Brain microvascular endothelial cell (primary cell): ENCODE measurements around the gene TPRX2.

Experiments
- DNase-seq: peaks from one replicate; pipeline ENCODE4 v3.0.0-alpha.2; 2020
- H3K27ac ChIP-seq: fragments of 250-450 bp; sonication (Bioruptor Pico); 2 replicates; pipeline ENCODE4 v1.5.1; 2020; ENCODE audit warnings: mild to moderate bottlenecking, moderate library complexity
- H3K27me3 ChIP-seq: fragments of 250-450 bp; sonication (Bioruptor Pico); replicated peaks from 2 replicates; pipeline ENCODE4 v1.5.1; 2020; ENCODE audit warnings: mild to moderate bottlenecking
- H3K36me3 ChIP-seq: fragments of 250-450 bp; sonication (Bioruptor Pico); replicated peaks from 2 replicates; pipeline ENCODE4 v1.5.1; 2020; ENCODE audit warnings: mild to moderate bottlenecking
- H3K4me3 ChIP-seq: 2 replicates; pipeline ENCODE4 v1.5.1; 2011; ENCODE audit warnings: low read depth, mild to moderate bottlenecking, control low read depth, low read length, moderate library complexity
- CTCF ChIP-seq: IDR thresholded peaks from 2 replicates; pipeline ENCODE4 v1.5.1; 2011; ENCODE audit warnings: low read depth, mild to moderate bottlenecking, moderate library complexity, low read length, control low read depth, inconsistent platforms; ENCODE audit errors: missing control alignments
- in situ Hi-C: cut with HindIII; loops from 2 replicates; pipeline ENCODE4 v1.10.0; 2017; ENCODE audit warnings: low sequenced_read_pairs, low pct_ligation_motif_present

Gene TPRX2

GRCh38 chr19:47891622-47891922 lies 32.5 kb downstream of the TPRX2 start:
- Histone ChIP-seq H3K27me3 (no peaks in the 10 kb centered on the region), H3K4me3 (no peak overlapping the region), H3K36me3 (no peaks in the 10 kb centered on the region), H3K27ac (no peak overlapping the region)
- no peak for DNase-seq
- TF ChIP-seq CTCF: no peak
- in situ Hi-C loops: no loop called here

GRCh38 chr19:47891923-47892666 lies 33.1 kb downstream of the TPRX2 start:
- Histone ChIP-seq H3K27me3 (no peaks in the 10 kb centered on the region), H3K4me3 (no peak overlapping the region), H3K27ac (no peak overlapping the region), H3K36me3 (no peaks in the 10 kb centered on the region)
- peak; percentile 7 for DNase-seq
- in situ Hi-C loops: no loop called here
- TF ChIP-seq CTCF: no peak

GRCh38 chr19:47895165-47895782 lies 36.2 kb downstream of the TPRX2 start:
- no peak overlapping the region for H3K27ac ChIP-seq
- H3K27me3 ChIP-seq: no peaks in the 10 kb centered on the region
- no peak for TF ChIP-seq CTCF
- in situ Hi-C loops: no loop called here
- no peak overlapping the region for H3K4me3 ChIP-seq
- DNase-seq: no peak
- no peaks in the 10 kb centered on the region for H3K36me3 ChIP-seq

GRCh38 chr19:47896019-47896418 lies 37.0 kb downstream of the TPRX2 start:
- no peak for TF ChIP-seq CTCF
- Histone ChIP-seq H3K27me3 (no peaks in the 10 kb centered on the region), H3K36me3 (no peaks in the 10 kb centered on the region), H3K27ac (no peak overlapping the region), H3K4me3 (no peak overlapping the region)
- no peak for DNase-seq
- in situ Hi-C loops: no loop called here

- Histone ChIP-seq H3K4me3 (no peak overlapping the region), H3K36me3 (no peaks in the 10 kb centered on the region), H3K27me3 (no peaks in the 10 kb centered on the region), H3K27ac (no peak overlapping the region)
- in situ Hi-C loops: no loop called here
- no peak for TF ChIP-seq CTCF
- no peak for DNase-seq
These were observed 37.7 kb downstream of the TPRX2 start for GRCh38 chr19:47896773-47897172.

GRCh38 chr19:47897861-47898260 lies 38.8 kb downstream of the TPRX2 start:
- Histone ChIP-seq H3K27ac (no peak overlapping the region), H3K27me3 (no peaks in the 10 kb centered on the region), H3K36me3 (no peaks in the 10 kb centered on the region), H3K4me3 (no peak overlapping the region)
- in situ Hi-C loops: no loop called here
- DNase-seq: no peak
- no peak for TF ChIP-seq CTCF
